ENCODE results near the gene GPR183.
"Not testable (repeated sequence)": the region's sequence is repeated elsewhere in the genome, so short reads cannot be mapped to it uniquely, and the experiment has no call there.

GPR183 gene

DNA sequence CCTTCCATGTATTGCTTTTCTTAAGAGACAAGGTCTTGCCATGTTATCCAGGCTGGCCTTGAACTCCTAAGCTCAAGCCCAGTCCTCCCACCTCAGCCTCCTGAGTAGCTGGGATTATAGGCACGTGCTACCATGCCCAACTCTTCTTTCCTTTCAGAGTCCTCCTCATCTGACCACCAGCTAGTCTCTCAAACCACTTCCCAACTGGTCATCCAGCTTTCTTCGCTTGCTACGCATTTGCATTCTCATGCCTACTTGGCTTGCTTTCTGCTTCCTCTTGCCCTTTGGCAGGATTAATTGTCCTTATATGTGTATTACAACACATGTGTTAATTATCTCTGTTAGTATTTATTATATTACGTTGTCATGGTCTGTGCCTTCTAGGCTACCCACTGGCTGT is 55.3 kb downstream of the GPR183 start:
- no peaks in the 10 kb centered on the region for H3K27me3 ChIP-seq (ENCODE audit: control insufficient read depth, insufficient read depth, low read length, poor library complexity, severe bottlenecking)
- no peak overlapping the region for H3K27ac ChIP-seq (ENCODE audit: insufficient read depth, low read depth, low read length, poor library complexity, severe bottlenecking)
- 97 to 98% methylated on average over 4 of the region's 4 CpGs for WGBS, 2 experiments
- H3K4me3 ChIP-seq (ENCODE audit: insufficient read depth, low read depth, low read length) = no peak overlapping the region
- no peaks in the 10 kb centered on the region for H3K9me3 ChIP-seq (ENCODE audit: control insufficient read depth, low read length)
- H3K36me3 ChIP-seq (ENCODE audit: control insufficient read depth, insufficient read depth, low read length) = peaks cover 12% of the 10 kb centered on the region
- no peaks in the 10 kb centered on the region for H3K4me1 ChIP-seq (ENCODE audit: control insufficient read depth, insufficient read depth, low read length)

DNA sequence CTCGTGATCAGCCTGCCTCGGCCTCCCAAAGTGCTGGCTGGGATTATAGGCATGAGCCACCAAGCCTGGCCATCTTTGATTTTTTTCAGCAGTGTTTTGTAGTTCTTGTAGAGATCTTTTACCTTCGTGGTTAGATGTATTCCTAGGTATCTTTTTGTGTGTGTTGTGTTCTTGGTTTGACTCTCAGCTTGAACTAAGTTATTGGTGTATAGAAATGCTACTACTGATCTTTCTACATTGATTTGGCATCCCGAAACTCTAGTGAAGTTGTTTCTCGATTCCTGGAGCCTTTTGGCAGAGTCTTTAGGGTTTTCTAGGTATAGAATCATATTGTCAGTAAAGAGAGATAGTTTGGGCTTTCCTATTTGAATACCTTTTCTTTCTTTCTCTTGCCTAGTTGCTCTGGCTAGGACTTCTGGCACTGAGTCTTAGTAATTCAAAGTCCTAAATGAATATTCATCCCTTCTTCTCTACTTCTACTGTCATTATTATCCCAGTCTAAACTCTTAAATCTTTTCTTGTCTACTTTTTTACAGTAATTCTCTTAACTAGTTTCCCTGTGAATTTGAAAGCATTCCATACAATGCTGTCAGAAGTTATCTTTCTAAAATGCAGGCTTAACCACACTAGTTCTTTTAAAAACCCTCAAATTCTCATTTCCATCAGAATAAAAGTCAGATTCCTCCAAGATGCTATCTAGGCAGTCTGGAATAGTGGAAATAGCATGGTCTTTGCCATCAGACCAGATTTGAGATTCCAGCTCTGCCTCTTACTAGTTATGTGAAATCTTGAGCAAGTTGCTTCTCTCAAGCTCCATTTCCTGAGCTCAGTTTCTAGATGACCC is 56.0 kb downstream of the GPR183 start:
- WGBS, 2 experiments = 91 to 93% methylated on average over 5 of the region's 5 CpGs
- no peak overlapping the region for H3K4me3 ChIP-seq (ENCODE audit: insufficient read depth, low read depth, low read length)
- no peak overlapping the region for H3K27ac ChIP-seq (ENCODE audit: insufficient read depth, low read depth, low read length, poor library complexity, severe bottlenecking)
- no peaks in the 10 kb centered on the region for H3K27me3 ChIP-seq (ENCODE audit: control insufficient read depth, insufficient read depth, low read length, poor library complexity, severe bottlenecking)
- peaks cover 12% of the 10 kb centered on the region for H3K36me3 ChIP-seq (ENCODE audit: control insufficient read depth, insufficient read depth, low read length)
- no peaks in the 10 kb centered on the region for H3K4me1 ChIP-seq (ENCODE audit: control insufficient read depth, insufficient read depth, low read length)
- H3K9me3 ChIP-seq (ENCODE audit: control insufficient read depth, low read length) = no peaks in the 10 kb centered on the region

- H3K36me3 ChIP-seq (ENCODE audit: control insufficient read depth, insufficient read depth, low read length); H3K4me1 ChIP-seq (ENCODE audit: control insufficient read depth, insufficient read depth, low read length): not testable (repeated sequence)
- 93 to 96% methylated on average over 2 of the region's 2 CpGs for whole genome bisulfite sequencing, 2 experiments
These were observed 57.6 kb downstream of the GPR183 start for GRCh38 chr13:99249606-99250005.

DNA sequence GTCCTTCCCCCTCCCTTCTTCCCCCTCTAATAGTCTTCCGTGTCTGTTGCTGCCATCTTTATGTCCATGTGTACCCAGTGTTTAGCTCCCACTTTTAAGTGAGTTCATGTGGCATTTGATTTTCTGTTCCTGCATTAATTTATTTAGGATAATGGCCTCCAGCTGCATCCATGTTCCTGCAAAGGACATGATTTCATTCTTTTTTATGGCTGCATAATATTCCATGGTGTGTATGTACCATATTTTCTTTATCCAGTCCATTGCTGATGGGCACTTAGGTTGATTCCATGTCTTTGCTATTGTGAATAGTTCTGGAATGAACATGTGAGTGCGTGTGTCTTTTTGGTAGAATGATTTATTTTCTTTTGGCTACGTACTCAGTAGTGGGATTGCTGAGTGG is 58.0 kb downstream of the GPR183 start:
- H3K4me3 ChIP-seq (ENCODE audit: insufficient read depth, low read depth, low read length); H3K36me3 ChIP-seq (ENCODE audit: control insufficient read depth, insufficient read depth, low read length); H3K9me3 ChIP-seq (ENCODE audit: control insufficient read depth, low read length); H3K27me3 ChIP-seq (ENCODE audit: control insufficient read depth, insufficient read depth, low read length, poor library complexity, severe bottlenecking); H3K4me1 ChIP-seq (ENCODE audit: control insufficient read depth, insufficient read depth, low read length); H3K27ac ChIP-seq (ENCODE audit: insufficient read depth, low read depth, low read length, poor library complexity, severe bottlenecking): not testable (repeated sequence)
- WGBS, 2 experiments = 94 to 96% methylated on average over 3 of the region's 3 CpGs

More at GRCh38 chr13:99249606-99250005, 57.6 kb downstream of the GPR183 start:
- not testable (repeated sequence) for H3K27me3 ChIP-seq (ENCODE audit: control insufficient read depth, insufficient read depth, low read length, poor library complexity, severe bottlenecking); H3K27ac ChIP-seq (ENCODE audit: insufficient read depth, low read depth, low read length, poor library complexity, severe bottlenecking); H3K9me3 ChIP-seq (ENCODE audit: control insufficient read depth, low read length); H3K4me3 ChIP-seq (ENCODE audit: insufficient read depth, low read depth, low read length)

GRCh38 chr13:99246100-99246499 is 61.1 kb downstream of the GPR183 start:
- peaks cover 6% of the 10 kb centered on the region for H3K36me3 ChIP-seq (ENCODE audit: control insufficient read depth, insufficient read depth, low read length)
- no peak overlapping the region for H3K4me3 ChIP-seq (ENCODE audit: insufficient read depth, low read depth, low read length)
- 93 to 95% methylated on average over 1 of the region's 1 CpG for WGBS, 2 experiments
- no peaks in the 10 kb centered on the region for H3K4me1 ChIP-seq (ENCODE audit: control insufficient read depth, insufficient read depth, low read length)
- H3K27ac ChIP-seq (ENCODE audit: insufficient read depth, low read depth, low read length, poor library complexity, severe bottlenecking) = no peak overlapping the region
- H3K27me3 ChIP-seq (ENCODE audit: control insufficient read depth, insufficient read depth, low read length, poor library complexity, severe bottlenecking) = no peaks in the 10 kb centered on the region
- no peaks in the 10 kb centered on the region for H3K9me3 ChIP-seq (ENCODE audit: control insufficient read depth, low read length)
